ENCODE data around the gene LRRC25.

Gene LRRC25

DNA sequence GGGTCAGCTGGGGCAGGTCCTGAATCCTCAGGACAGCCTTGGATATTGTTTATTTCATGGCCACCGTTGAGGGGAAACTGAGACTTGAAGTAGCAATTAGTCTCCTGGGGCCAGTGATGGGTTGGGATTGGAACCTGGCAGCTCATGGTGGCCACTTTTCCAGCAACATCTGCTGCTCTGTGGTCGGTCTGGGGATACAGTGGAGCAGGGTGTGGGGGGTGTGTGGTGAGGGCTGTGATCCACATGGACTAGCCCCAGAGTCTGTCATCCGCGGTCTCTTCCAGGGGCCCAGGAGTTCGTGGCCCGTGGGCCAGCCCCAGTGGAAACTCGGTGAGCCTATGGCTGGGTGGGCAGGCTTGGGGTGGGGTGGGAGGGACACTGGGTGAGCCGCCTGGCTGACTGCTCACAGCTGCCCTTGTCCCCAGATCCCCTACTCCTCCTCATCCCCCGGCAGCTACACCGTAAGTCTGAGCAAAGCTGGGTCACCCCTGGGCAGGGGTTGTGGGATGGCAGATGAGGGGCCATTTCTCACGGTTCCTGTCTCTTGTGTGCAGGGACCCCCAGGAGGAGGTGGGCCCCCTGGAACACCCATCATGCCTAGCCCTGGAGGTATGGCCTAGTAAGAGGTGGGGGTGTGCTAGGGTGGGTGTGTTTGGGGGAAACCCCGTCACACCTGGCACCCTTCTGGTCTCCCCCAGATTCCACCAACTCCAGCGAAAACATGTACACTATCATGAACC lies 35.0 kb upstream of the LRRC25 start:
- POLR2A ChIA-PET = interaction anchor here (1.0 kb wide), 1 partner anchor 11 kb away, joined by 3 read pairs; no protein-coding TSS in a partner anchor
- peak overlapping the region; percentile 3; the same call in 1 of the 2 replicates for H3K4me3 ChIP-seq (ENCODE audit: low read depth, low read length)
- TF ChIP-seq ZNF658 (tag by site-specific recombination; IDR thresholded peaks at IDR 0.05) (no peak), ZNF175 (tag by site-specific recombination; IDR thresholded peaks at IDR 0.05) (no peak), ZNF416 (tag by site-specific recombination; IDR thresholded peaks at IDR 0.05) (no peak), GLI2 (tag by site-specific recombination; IDR thresholded peaks at IDR 0.05; ENCODE audit: borderline replicate concordance, low read depth) (no peak)
- TF ChIP-seq, protein P1, sequence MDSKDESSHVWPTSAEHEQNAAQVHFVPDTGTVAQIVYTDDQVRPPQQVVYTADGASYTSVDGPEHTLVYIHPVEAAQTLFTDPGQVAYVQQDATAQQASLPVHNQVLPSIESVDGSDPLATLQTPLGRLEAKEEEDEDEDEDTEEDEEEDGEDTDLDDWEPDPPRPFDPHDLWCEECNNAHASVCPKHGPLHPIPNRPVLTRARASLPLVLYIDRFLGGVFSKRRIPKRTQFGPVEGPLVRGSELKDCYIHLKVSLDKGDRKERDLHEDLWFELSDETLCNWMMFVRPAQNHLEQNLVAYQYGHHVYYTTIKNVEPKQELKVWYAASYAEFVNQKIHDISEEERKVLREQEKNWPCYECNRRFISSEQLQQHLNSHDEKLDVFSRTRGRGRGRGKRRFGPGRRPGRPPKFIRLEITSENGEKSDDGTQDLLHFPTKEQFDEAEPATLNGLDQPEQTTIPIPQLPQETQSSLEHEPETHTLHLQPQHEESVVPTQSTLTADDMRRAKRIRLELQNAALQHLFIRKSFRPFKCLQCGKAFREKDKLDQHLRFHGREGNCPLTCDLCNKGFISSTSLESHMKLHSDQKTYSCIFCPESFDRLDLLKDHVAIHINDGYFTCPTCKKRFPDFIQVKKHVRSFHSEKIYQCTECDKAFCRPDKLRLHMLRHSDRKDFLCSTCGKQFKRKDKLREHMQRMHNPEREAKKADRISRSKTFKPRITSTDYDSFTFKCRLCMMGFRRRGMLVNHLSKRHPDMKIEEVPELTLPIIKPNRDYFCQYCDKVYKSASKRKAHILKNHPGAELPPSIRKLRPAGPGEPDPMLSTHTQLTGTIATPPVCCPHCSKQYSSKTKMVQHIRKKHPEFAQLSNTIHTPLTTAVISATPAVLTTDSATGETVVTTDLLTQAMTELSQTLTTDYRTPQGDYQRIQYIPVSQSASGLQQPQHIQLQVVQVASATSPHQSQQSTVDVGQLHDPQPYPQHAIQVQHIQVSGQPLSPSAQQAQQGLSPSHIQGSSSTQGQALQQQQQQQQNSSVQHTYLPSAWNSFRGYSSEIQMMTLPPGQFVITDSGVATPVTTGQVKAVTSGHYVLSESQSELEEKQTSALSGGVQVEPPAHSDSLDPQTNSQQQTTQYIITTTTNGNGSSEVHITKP (tag by site-specific recombination; IDR thresholded peaks at IDR 0.05) = no peak
- H3K4me1 ChIP-seq (ENCODE audit: control insufficient read depth, insufficient read depth, low read length) = peaks cover 19% of the 10 kb centered on the region
- H3K27ac ChIP-seq (ENCODE audit: extremely low read depth, low read depth, low read length) = peak overlapping the region; percentile 96
- H3K36me3 ChIP-seq (ENCODE audit: control insufficient read depth in 2 of 2, insufficient read depth in 1 of 2, low read length in 2 of 2) = peaks cover 5 to 24% of the 10 kb centered on the region in 2 experiments; a peak in 1 of 3 replicates
- H3K9me3 ChIP-seq (ENCODE audit: control insufficient read depth, insufficient read depth, low read depth, low read length) = no peaks in the 10 kb centered on the region
- CTCF ChIA-PET = interaction anchor here (0.7 to 1.2 kb wide), 2 partner anchors 19 to 154 kb away, joined by 3 read pairs; no protein-coding TSS in a partner anchor

DNA sequence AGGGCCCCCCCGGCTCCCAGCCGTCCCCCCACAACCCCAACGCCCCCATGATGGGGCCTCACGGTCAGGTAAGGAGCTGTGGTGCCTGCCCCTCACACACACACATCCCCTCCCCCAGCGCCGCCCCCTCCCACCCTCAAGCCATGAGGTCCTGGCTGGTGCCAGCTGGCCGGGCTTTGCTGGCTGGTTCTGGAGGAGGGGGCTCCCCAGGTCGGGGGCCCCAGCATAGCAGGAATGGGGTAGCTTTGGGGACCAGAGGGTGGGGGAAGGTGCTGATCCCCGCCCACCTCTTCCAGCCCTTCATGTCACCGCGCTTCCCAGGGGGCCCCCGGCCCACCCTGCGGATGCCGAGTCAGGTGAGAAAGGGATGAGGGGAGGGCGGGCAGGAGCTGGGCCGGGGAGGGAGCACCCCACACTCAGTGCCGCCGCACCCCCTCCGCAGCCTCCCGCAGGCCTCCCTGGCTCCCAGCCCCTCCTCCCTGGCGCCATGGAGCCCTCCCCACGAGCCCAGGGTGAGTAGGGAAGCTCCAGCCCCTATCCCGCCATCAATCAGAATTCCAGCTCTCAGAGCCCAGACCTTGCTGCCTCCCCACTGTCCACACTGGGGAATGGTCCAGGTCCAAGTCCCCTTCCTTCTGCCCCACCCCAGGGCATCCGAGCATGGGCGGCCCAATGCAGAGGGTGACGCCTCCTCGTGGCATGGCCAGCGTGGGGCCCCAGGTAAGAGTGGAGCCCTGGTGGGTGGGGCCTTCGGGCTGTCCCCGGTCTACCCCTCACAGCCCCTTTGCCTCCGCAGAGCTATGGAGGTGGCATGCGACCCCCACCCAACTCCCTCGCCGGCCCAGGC lies 34.2 kb upstream of the LRRC25 start:
- ChIA-PET POLR2A (interaction anchor here (1.0 kb wide), 1 partner anchor 10 kb away, joined by 3 read pairs; no protein-coding TSS in a partner anchor), CTCF (interaction anchor here (0.6 to 1.2 kb wide), 4 partner anchors 20 to 309 kb away, joined by 3 to 4 read pairs (median 3); no protein-coding TSS in a partner anchor)
- Histone ChIP-seq H3K27ac (ENCODE audit: extremely low read depth, low read depth, low read length) (peak overlapping the region; percentile 34; the same call in 1 of the 2 replicates), H3K4me1 (ENCODE audit: control insufficient read depth, insufficient read depth, low read length) (peaks cover 19% of the 10 kb centered on the region), H3K36me3 (ENCODE audit: control insufficient read depth in 2 of 2, insufficient read depth in 1 of 2, low read length in 2 of 2) (peaks cover 5 to 23% of the 10 kb centered on the region in 2 experiments; a peak in 1 of 3 replicates), H3K9me3 (ENCODE audit: control insufficient read depth, insufficient read depth, low read depth, low read length) (no peaks in the 10 kb centered on the region), H3K4me3 (ENCODE audit: low read depth, low read length) (no peak overlapping the region)
- TF ChIP-seq ZNF664 (tag by site-specific recombination; IDR thresholded peaks at IDR 0.05) (no peak), ZNF354C (tag by site-specific recombination; IDR thresholded peaks at IDR 0.05; ENCODE audit: borderline replicate concordance, low read depth) (no peak), ZNF596 (tag by site-specific recombination; IDR thresholded peaks at IDR 0.05) (no peak), ZBTB21 (tag by site-specific recombination; IDR thresholded peaks at IDR 0.05) (no peak), ZNF791 (tag by site-specific recombination; IDR thresholded peaks at IDR 0.05) (no peak), ZNF138 (tag by site-specific recombination; IDR thresholded peaks at IDR 0.05; ENCODE audit: borderline replicate concordance) (no peak), ZEB2 (tag by site-specific recombination; IDR thresholded peaks at IDR 0.05) (peak; percentile 49; the same call in 1 of the 2 replicates), ZNF792 (tag by site-specific recombination; IDR thresholded peaks at IDR 0.05) (no peak), YY2 (tag by site-specific recombination; IDR thresholded peaks at IDR 0.05) (no peak), ZNF521 (tag by site-specific recombination; IDR thresholded peaks at IDR 0.05) (no peak), ZNF175 (tag by site-specific recombination; IDR thresholded peaks at IDR 0.05) (no peak), ZNF707 (tag by site-specific recombination; IDR thresholded peaks at IDR 0.05) (no peak), ZNF10 (tag by site-specific recombination; IDR thresholded peaks at IDR 0.05) (0 out of 2 replicates have a peak, but pooled peaks have one; percentile 10), BCL11A (tag by site-specific recombination; IDR thresholded peaks at IDR 0.05; ENCODE audit: low read depth) (no peak; the same call in 1 of the 2 replicates)
- TF ChIP-seq, protein P2, sequence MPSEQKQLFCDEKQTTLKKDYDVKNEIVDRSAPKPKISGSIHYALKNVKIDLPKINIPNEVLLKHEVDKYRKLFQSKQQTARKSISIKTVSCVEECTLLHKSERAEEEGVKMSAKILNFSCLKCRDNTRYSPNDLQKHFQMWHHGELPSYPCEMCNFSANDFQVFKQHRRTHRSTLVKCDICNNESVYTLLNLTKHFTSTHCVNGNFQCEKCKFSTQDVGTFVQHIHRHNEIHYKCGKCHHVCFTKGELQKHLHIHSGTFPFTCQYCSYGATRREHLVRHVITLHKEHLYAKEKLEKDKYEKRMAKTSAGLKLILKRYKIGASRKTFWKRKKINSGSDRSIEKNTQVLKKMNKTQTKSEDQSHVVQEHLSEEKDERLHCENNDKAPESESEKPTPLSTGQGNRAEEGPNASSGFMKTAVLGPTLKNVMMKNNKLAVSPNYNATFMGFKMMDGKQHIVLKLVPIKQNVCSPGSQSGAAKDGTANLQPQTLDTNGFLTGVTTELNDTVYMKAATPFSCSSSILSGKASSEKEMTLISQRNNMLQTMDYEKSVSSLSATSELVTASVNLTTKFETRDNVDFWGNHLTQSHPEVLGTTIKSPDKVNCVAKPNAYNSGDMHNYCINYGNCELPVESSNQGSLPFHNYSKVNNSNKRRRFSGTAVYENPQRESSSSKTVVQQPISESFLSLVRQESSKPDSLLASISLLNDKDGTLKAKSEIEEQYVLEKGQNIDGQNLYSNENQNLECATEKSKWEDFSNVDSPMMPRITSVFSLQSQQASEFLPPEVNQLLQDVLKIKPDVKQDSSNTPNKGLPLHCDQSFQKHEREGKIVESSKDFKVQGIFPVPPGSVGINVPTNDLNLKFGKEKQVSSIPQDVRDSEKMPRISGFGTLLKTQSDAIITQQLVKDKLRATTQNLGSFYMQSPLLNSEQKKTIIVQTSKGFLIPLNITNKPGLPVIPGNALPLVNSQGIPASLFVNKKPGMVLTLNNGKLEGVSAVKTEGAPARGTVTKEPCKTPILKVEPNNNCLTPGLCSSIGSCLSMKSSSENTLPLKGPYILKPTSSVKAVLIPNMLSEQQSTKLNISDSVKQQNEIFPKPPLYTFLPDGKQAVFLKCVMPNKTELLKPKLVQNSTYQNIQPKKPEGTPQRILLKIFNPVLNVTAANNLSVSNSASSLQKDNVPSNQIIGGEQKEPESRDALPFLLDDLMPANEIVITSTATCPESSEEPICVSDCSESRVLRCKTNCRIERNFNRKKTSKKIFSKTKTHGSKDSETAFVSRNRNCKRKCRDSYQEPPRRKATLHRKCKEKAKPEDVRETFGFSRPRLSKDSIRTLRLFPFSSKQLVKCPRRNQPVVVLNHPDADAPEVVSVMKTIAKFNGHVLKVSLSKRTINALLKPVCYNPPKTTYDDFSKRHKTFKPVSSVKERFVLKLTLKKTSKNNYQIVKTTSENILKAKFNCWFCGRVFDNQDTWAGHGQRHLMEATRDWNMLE (tag by site-specific recombination; conservative IDR thresholded peaks at IDR 0.05; ENCODE audit: low read depth) = no peak
- TF ChIP-seq, protein P1 (tag by site-specific recombination; IDR thresholded peaks at IDR 0.05) = peak; percentile 51; the same call in 1 of the 2 replicates

All from HEK293 (cell line).